Tibial artery (tissue), 4 donors: ENCODE data around the gene POLR2H.

Experiments used
- DNase-seq, 2 donors: peaks; one replicate each; pipeline ENCODE4 v3.0.0-alpha.2; 2019
- H3K27ac ChIP-seq, 2 donors: fragments of 200-600 bp; sonication (generic) in 1 of 2; 1 replicate in 1 of 2; 2 replicates in 1 of 2; pipeline ENCODE4 v1.5.1; 2018 to 2019; ENCODE audit warnings: mild to moderate bottlenecking in 1 of 2
- H3K27me3 ChIP-seq, 2 donors: fragments of 200-600 bp; sonication (generic) in 1 of 2; one replicate each; pipeline versions ENCODE4 v1.5.1 to v1.6.0; 2016 to 2019
- H3K36me3 ChIP-seq, 3 donors: fragments of 200-600 bp; sonication (generic) in 2 of 3; one replicate each; pipeline ENCODE4 v1.5.1; 2016 to 2019; ENCODE audit warnings: mild to moderate bottlenecking in 2 of 3
- H3K4me1 ChIP-seq, 4 donors: fragments of 200-600 bp; sonication (generic) in 2 of 4; 1 replicate in 3 of 4; 2 replicates in 1 of 4; pipeline ENCODE4 v1.5.1; 2016 to 2019
- H3K4me3 ChIP-seq, 2 donors: fragments of 200-600 bp; sonication (generic) in 1 of 2; 1 replicate in 1 of 2; 2 replicates in 1 of 2; pipeline ENCODE4 v1.5.1; 2018 to 2019; ENCODE audit warnings: mild to moderate bottlenecking in 2 of 2
- H3K9me3 ChIP-seq, 3 donors: fragments of 200-600 bp; sonication (generic) in 1 of 3; one replicate each; pipeline ENCODE4 v1.5.1; 2016 to 2019
- intact Hi-C: fragments of 100-400 bp; cut with DNase I; formaldehyde crosslinking; loops from one replicate; pipeline ENCODE4 v1.15.0; 2023; ENCODE audit warnings: low total_unique reads
- TF ChIP-seq, protein P1 (sequence below), 2 experiments: fragments of 200-600 bp in 1 of 2; fragments of 450-650 bp in 1 of 2; IDR thresholded peaks; one replicate each; pipeline ENCODE4 v1.5.1; 2017 to 2019; ENCODE audit warnings: antibody characterized with exemption in 2 of 2, mild to moderate bottlenecking in 1 of 2, moderate library complexity in 1 of 2

Gene POLR2H

DNA sequence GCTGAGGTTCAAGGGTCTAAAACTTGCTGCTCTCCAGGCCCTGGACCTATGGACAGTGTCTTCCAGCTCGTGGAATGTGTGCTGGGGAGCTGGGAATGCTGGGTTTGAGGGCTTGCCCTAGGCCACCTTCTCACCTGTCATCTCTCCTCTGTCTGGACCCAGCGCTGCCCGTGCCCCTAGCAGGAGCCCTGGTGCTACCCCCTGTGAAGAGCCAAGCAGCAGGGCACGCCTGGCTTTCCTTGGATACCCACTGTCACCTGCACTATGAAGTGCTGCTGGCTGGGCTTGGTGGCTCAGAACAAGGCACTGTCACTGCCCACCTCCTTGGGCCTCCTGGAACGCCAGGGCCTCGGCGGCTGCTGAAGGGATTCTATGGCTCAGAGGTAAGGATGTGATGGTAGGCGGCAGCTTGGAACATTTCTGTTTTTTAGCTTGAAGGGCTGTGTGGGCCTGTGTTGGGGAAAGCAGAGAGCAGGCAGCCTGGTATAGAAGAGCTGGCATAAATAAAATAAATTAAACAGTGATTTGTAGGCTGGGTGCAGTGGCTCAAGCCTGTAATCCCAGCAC lies 23.4 kb downstream of the POLR2H start:
- Histone ChIP-seq H3K36me3 (peaks cover 0 to 22% (median 20%) of the 10 kb centered on the region in 3 donors), H3K9me3 (no peaks in the 10 kb centered on the region), H3K4me1 (peaks cover 0 to 19% (median 13%) of the 10 kb centered on the region in 4 donors), H3K27ac (no peak overlapping the region), H3K4me3 (no peak overlapping the region), H3K27me3 (no peaks in the 10 kb centered on the region)
- TF ChIP-seq, protein P1, sequence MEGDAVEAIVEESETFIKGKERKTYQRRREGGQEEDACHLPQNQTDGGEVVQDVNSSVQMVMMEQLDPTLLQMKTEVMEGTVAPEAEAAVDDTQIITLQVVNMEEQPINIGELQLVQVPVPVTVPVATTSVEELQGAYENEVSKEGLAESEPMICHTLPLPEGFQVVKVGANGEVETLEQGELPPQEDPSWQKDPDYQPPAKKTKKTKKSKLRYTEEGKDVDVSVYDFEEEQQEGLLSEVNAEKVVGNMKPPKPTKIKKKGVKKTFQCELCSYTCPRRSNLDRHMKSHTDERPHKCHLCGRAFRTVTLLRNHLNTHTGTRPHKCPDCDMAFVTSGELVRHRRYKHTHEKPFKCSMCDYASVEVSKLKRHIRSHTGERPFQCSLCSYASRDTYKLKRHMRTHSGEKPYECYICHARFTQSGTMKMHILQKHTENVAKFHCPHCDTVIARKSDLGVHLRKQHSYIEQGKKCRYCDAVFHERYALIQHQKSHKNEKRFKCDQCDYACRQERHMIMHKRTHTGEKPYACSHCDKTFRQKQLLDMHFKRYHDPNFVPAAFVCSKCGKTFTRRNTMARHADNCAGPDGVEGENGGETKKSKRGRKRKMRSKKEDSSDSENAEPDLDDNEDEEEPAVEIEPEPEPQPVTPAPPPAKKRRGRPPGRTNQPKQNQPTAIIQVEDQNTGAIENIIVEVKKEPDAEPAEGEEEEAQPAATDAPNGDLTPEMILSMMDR (IDR thresholded peaks at IDR 0.05) = no peak
- DNase-seq = no peak
- intact Hi-C loops = no loop called here

DNA sequence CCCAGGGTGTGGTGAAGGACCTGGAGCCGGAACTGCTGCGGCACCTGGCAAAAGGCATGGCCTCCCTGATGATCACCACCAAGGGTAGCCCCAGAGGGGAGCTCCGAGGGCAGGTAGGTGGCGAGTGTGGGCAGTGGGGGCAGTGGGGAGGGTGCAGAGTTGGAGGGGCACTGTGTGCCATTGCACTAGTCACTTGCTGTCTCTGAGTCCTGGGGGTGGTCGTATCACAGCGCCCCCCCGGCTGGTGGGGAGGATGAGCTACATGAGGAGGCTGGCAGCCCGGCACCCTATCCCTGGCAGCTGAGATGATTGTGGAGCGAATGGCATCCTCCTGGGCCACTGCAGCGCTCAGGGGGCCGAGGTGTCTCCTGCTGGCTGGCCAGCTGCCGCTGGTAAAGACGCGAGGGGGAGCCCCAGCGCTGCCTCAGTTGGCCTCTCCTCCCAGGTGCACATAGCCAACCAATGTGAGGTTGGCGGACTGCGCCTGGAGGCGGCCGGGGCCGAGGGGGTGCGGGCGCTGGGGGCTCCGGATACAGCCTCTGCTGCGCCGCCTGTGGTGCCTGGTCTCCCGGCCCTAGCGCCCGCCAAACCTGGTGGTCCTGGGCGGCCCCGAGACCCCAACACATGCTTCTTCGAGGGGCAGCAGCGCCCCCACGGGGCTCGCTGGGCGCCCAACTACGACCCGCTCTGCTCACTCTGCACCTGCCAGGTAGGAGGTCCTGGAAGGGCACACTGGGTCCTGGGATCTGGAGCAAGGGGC lies 24.7 kb downstream of the POLR2H start:
- H3K27ac ChIP-seq = no peak overlapping the region
- intact Hi-C loops = no loop called here
- no peaks in the 10 kb centered on the region for H3K27me3 ChIP-seq
- no peak overlapping the region for H3K4me3 ChIP-seq
- no peaks in the 10 kb centered on the region for H3K9me3 ChIP-seq
- DNase-seq = no peak
- TF ChIP-seq, protein P1 (IDR thresholded peaks at IDR 0.05) = no peak
- H3K36me3 ChIP-seq = peaks cover 0 to 22% (median 20%) of the 10 kb centered on the region in 3 donors
- peaks cover 0 to 8% (median 4%) of the 10 kb centered on the region in 4 donors for H3K4me1 ChIP-seq

DNA sequence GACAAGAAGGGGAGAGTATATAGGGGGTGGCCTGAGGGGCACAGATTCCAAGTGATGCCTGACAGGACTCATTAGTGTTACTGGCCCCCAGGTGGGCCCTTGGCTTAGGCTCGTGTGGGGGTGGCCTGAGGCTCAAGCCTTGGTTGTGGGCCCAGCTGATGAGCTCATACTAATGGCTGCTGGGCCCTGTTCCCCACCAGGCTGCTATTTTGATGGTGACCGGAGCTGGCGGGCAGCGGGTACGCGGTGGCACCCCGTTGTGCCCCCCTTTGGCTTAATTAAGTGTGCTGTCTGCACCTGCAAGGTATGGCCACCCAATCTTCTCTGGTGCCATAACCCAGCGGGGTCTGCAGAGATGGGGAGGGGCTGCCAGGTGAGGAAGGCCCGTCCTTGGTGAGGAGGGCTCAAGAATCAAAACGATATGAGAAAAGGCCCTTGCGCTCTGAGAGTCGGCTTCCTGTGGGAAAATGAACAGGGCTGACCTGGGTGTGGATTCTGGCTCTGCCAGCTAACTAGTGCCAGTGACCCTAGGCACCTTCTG lies 25.7 kb downstream of the POLR2H start:
- peaks cover 0 to 22% (median 20%) of the 10 kb centered on the region in 3 donors for H3K36me3 ChIP-seq
- intact Hi-C loops = no loop called here
- TF ChIP-seq, protein P1 (IDR thresholded peaks at IDR 0.05) = no peak
- no peaks in the 10 kb centered on the region for H3K4me1 ChIP-seq
- H3K27ac ChIP-seq = no peak overlapping the region
- DNase-seq = no peak
- H3K4me3 ChIP-seq = no peak overlapping the region
- no peaks in the 10 kb centered on the region for H3K27me3 ChIP-seq
- H3K9me3 ChIP-seq = no peaks in the 10 kb centered on the region

DNA sequence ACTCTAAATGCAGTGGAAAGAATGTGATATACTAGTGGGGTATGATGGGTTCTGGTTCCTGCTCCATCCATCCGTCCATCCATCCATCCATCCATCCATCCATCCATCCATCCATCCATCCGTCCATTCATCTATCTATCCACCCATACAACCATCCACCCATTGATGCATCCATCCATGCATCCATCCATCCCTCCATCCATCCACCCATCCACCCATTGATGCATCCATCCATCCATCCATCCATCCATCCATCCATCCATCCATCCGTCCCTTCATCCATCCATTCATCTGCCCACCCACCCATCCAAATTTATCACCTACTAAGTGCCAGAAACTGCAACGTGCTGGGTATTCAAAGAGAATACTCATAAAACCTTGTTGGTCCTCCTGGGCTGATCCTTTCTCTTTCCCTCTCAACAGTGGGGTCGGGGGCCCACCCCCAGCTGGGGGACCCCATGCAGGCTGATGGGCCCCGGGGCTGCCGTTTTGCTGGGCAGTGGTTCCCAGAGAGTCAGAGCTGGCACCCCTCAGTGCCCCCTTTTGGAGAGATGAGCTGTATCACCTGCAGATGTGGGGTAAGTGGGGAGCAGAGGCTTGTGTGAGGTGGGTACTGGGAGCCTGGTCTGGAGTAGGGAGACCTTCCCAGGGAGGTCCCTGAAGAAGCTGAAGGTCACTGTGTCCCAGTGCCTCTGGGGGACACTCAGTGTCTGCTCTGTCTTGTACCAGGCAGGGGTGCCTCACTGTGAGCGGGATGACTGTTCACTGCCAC lies 26.8 kb downstream of the POLR2H start:
- H3K4me3 ChIP-seq = no peak overlapping the region
- H3K27ac ChIP-seq = no peak overlapping the region
- DNase-seq = no peak
- H3K9me3 ChIP-seq = no peaks in the 10 kb centered on the region
- H3K27me3 ChIP-seq = no peaks in the 10 kb centered on the region
- H3K4me1 ChIP-seq = no peaks in the 10 kb centered on the region
- peaks cover 0 to 22% (median 20%) of the 10 kb centered on the region in 3 donors for H3K36me3 ChIP-seq
- TF ChIP-seq, protein P1 (IDR thresholded peaks at IDR 0.05) = no peak
- intact Hi-C loops = no loop called here

DNA sequence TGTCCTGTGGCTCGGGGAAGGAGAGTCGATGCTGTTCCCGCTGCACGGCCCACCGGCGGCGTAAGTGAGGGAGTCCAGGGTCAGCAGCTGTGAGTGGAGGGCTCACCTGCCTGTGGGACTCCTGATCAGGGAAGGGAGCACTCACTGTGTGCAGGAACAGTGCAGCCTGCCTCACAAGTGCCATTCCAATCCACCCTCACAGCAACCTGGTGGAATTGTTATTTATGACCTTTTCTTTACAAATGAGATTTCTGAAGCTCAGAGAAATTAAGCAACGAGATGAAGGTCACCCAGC lies 27.4 kb downstream of the POLR2H start:
- peaks cover 0 to 22% (median 20%) of the 10 kb centered on the region in 3 donors for H3K36me3 ChIP-seq
- no peaks in the 10 kb centered on the region for H3K9me3 ChIP-seq
- no peak overlapping the region for H3K4me3 ChIP-seq
- no peak overlapping the region for H3K27ac ChIP-seq
- no peak for DNase-seq
- intact Hi-C loops = no loop called here
- TF ChIP-seq, protein P1 (IDR thresholded peaks at IDR 0.05) = no peak
- no peaks in the 10 kb centered on the region for H3K27me3 ChIP-seq
- no peaks in the 10 kb centered on the region for H3K4me1 ChIP-seq
